GM10248 (cell line): ENCODE measurements around the gene MACROH2A1.

Source experiments
- CTCF ChIA-PET: fragments of 300-600 bp; sonication (Branson Sonifier 250); formaldehyde crosslinking; extraction: SDS; loops from one replicate; lab custom pipeline; 2021; ENCODE audit warnings: antibody characterized with exemption; lab: Yijun Ruan, JAX
- POLR2A ChIA-PET: fragments of 350-650 bp; sonication (Branson Sonifier 250); formaldehyde crosslinking; extraction: SDS; loops from one replicate; lab custom pipeline; 2020; ENCODE audit warnings: antibody characterized with exemption; lab: Yijun Ruan, JAX
- DNase-seq: peaks from one replicate; pipeline ENCODE4 v3.0.0; 2012; ENCODE audit errors: extremely low spot score
- CTCF ChIP-seq: IDR thresholded peaks from 2 replicates; pipeline ENCODE4 v1.5.1; 2012; ENCODE audit warnings: mild to moderate bottlenecking, low read depth; ENCODE audit errors: extremely low read depth, missing control alignments, control extremely low read depth

Gene MACROH2A1

DNA sequence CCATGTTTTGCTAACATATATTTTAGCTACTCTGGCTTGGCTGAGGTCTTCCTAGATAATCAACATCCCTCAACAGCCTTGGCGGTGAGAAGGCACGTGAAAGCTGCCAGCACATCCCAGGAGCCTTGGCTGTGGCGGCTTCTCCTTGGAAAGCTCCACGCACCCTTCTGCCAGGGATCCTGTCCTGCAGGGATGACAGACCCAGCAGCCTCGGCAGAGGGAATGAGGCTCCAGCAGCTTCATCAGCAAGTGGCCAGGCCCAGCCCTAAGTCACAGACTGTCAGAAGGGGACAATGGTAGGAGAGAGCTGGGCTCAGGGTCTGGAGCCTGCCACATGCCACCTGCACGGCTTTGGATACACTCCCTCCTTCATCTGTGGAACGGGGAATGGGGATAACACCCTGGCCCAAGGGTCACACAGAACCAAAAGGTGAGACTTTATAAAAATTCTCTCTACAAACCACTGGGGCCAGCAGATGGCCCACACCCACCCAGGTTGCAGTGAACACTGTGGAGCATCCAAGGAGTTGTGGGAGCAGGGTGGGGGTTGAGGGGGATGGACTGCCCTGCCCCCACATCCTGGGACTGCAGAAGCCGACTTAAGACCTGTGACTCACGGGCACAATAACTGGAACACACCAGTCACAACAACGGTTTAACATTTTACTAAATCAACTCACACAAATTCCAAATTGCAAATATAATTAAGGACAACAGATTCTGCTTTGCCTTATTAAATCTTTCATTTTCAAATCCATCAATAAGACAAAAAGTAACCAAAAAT lies 65.1 kb downstream of the MACROH2A1 start:
- no peak for DNase-seq
- CTCF ChIA-PET, result no interaction called here
- POLR2A ChIA-PET, result no interaction called here
- TF ChIP-seq CTCF, result no peak

DNA sequence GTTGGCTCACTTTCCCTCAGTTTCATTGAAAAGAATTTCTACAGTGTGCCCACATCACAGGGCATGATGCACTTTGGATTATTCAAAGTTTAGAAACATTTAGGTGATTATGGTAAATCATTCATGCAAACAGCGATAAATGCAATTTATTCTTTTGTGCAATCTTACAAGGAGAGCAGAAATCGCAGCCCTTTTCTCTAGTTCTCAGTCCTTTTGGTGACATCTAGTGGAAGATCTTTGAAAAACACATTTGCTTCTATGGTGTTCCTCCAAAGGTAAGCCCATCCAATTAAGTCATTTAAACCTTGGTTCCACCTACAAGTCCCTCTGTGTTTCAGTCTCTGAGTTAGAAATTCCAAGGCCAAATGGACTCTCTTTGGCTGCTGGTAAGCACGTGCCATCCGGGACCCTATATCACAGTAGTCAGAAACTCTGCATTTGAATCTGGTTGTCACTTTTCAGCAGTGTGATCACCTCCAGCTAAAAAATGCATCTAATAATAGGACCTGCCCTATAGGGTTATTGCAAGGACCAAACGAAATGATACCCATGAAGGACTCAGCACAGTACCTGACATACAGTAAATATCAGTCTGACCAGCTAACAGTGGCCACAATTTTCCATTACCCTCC lies 66.4 kb downstream of the MACROH2A1 start:
- peak; percentile 70 for DNase-seq
- POLR2A ChIA-PET, result no interaction called here
- peak; percentile 57 for TF ChIP-seq CTCF
- CTCF ChIA-PET, result no interaction called here

DNA sequence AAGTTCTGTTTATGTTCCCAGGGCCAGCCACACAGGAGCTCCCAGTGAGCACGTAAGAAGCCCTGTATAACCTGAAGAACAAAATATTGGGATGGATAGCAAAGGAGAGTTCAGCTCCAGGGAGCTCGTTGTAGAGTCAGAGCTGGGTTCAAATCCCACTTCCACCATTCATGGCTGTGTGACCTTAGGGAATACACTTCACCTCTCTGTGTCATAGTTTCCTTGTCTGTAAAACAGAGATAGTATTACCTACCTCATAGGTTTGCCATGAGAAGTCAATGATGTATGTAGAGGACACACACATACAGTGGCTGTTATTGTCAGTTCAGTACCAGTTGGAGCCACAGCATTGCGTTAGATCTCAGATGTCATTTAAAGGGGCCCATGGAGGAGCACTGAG lies 67.4 kb downstream of the MACROH2A1 start:
- ChIA-PET POLR2A (no interaction called here), CTCF (interaction anchor here (1.0 kb wide), 1 partner anchor 15 kb away, joined by 3 read pairs; no protein-coding TSS in a partner anchor)
- DNase-seq, result no peak
- TF ChIP-seq CTCF, result no peak

DNA sequence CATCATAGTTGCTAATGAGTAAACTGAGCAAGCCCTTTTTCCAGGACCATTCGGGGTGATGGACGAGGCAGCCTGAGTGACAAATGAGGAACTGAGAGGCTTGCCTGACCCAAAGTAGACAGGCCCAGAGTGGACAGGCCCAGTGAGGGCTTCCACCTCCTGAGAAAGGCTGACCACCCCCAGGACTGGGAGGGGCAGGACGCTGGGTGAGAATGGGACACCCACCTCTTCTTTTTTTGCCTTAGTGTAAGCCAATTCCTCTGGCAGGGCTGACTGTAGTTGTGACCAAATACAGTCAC lies 68.3 kb downstream of the MACROH2A1 start:
- POLR2A ChIA-PET, result no interaction called here
- no peak for TF ChIP-seq CTCF
- no peak for DNase-seq
- CTCF ChIA-PET, result no interaction called here

- DNase-seq, result no peak
- ChIA-PET CTCF (interaction anchor here (0.9 to 1.7 kb wide), 2 partner anchors 7 to 12 kb away, joined by 4 to 5 read pairs; no protein-coding TSS in a partner anchor), POLR2A (no interaction called here)
- no peak for TF ChIP-seq CTCF
These were observed 68.9 kb downstream of the MACROH2A1 start for GRCh38 chr5:135329913-135330797.

- POLR2A ChIA-PET, result no interaction called here
- CTCF ChIA-PET, result interaction anchor here (0.9 to 1.7 kb wide), 3 partner anchors 8 to 128 kb away, joined by 3 to 5 read pairs (median 4); no protein-coding TSS in a partner anchor
- no peak for DNase-seq
These were observed 69.7 kb downstream of the MACROH2A1 start for GRCh38 chr5:135329066-135329912.

More at GRCh38 chr5:135329066-135329912, 69.7 kb downstream of the MACROH2A1 start:
- TF ChIP-seq CTCF, result no peak
